ENCODE data around the gene POFUT1. TPM values are rescaled to one million over a fixed set of nuclear protein-coding genes. Genes with fewer than 3 reads are reported as not detected.
"Not testable (repeated sequence)": the region's sequence is repeated elsewhere in the genome, so short reads cannot be mapped to it uniquely, and the experiment has no call there.

POFUT1 gene
- total RNA-seq, 1 donor from 2014 or later = 35.2 TPM

DNA sequence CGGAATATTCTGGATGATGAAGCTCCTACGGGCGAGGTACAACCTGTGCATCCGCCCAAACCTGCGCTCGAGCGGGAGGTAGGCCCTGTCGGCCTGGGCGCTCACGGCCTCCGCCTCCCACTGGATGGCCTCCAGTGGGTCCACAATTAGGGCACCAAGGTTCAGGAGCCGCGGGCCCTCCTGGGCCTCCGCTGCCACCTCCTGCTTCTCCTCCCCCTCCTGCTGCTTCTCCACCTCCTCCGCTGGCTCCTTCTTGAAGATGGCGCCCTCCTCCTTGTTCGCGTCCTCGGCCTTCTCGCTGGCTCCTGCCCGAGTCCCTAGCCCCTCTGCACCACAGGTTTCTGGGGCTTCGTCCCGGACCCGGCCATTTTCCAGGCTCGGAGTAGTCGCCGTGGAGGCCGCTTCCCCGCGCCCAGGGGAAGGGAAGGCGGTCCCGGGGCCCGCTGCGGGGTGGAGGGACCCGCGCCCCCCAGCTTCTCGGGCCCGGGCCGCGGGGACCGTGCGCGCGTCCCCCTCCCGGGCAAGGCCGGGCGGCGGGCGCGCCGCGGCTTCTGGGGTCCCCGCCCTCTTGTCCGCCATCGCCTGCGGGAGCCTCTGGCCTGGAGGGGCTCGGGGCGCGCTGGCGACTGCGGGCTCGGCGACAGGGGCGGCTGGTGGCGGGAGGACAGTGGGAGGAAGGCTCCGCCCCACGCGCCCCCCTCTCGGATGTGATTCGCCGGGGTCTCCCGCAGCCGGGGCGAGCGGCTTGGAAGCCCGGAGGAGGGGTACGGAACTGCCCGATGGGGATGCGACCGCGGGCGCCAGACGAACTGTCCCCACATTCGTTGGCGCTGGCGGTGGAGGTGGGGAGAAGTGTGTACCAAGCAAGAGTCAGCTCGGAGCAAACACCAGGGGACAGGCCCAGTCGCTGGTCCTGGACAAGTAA, 17.7 kb upstream of the POFUT1 start:
- DNase-seq = peak; percentile 51

DNA sequence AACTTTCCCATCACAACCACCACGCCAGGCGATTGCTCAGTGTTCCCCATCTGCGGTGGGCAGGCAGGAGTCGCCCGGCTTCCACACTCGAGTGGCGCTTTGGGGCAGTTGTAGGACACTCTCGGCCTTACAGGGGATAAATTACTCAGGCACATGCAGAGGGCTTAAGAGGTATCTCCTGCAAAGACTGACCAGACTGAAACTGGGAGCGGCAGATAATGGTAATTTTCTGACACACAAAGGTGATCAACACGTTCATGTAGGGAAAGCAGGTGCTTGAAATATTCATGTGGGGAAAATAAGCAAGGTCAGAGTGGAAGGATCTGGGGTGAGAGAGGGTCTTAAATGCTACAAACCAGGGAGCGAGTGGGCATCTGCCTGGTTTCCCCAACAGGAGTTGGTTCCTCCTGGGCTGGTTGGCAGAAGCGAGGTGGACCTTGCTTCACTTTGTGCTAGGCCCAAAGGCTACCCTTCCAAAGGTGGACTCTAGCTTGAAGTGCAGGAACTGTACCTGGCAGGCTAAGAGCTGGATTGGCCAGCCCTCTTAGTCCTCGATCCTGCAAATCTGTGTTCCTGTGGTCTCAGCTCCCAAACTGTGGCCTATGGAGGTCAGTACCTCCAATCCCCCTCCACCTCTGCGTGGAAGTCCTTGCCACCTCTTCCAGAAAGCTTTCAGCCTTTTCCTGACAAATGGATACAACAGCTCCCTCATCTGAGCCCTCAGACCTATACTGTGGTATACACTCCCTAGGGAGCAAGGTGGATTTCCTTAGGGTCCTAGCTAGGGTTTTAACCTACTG, 16.9 kb upstream of the POFUT1 start:
- DNase-seq = peak; percentile 11

DNA sequence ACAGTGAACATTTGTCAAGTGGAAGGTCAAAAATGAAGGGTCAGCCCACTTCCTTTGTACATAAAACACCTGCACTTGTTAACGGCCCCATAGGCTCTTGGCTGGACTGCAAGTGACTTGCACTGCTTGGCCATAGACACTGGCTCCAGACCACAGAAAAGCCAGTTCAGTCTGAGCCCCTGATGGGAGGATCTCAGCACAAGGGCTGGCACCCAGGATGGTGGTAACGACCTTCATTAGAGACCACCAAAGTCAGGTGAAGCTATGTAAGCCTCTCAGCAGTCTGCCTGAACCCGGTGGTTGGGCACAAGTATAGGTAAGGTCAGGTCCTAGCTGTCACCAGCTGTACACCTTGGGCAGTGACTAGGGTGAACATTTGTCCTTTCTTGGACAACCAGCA, 16.3 kb upstream of the POFUT1 start:
- no peak for DNase-seq

DNA sequence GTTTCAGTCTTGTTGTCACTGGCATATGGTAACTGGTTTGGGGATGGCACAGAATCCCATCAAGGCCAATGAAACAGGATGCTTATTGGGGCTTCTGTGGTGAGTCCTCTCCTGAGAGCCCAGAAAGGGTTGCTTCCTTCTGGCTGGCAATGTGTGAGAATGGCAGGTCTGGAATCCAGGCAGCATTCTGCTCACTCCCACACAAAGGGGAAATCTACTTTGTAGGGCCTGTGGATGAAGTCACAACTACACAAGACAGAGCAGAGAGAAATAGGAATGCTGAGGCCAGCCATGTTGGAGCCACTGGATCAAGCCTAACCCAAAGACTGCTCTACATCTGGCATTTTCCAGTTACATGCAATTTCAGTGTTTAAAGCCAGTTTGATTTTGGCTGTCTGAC, 15.8 kb upstream of the POFUT1 start:
- DNase-seq = peak; percentile 37

DNA sequence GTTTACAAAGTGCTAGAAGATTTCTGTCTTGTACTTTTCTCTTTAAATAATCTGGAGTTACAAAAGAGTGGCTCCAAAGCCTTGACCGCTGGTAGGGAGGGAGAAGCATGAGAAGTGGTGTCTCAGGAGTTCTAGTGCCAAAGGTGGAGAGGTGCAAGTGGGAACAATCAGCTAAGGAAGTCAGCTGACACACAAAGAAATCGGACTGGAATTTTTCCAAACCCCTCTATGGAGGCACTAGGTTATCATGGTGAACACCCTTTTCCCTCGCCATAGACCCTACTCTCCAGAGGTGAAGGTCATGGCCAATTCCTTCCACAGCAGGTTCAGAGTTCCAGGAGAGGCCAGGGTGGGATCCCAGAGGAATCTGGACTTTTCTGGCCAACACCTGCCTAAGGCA, 15.0 kb upstream of the POFUT1 start:
- peak; percentile 71 for DNase-seq

- not testable (repeated sequence) for DNase-seq
Observed at GRCh38 chr20:32193336-32193735, 14.3 kb upstream of the POFUT1 start.

GRCh38 chr20:32193996-32194395, 13.7 kb upstream of the POFUT1 start:
- no peak for DNase-seq

- DNase-seq = no peak
Observed at GRCh38 chr20:32195581-32195980, 12.1 kb upstream of the POFUT1 start.

GRCh38 chr20:32196613-32197012, 11.1 kb upstream of the POFUT1 start:
- not testable (repeated sequence) for DNase-seq

DNA sequence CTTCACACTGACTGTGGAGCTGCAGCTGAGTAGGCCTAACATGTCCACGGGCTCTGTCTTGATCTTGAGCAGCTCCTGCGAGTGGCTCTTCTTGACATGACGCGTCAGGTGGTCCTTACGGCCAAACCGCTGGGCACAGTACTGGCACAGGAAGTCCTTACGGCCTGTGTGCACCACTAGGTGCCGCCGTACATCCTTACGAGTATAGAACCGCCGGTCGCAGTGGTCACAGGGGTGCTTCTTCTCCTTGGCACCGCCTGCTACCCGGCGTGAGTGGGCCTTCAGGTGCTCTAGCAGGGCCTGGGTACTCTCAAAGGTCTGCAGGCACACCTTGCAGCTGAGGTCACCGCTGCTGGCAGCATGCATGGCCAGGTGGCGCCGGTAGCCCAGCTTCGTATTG, 10.5 kb upstream of the POFUT1 start:
- not testable (repeated sequence) for DNase-seq

- DNase-seq = no peak
Observed at GRCh38 chr20:32199006-32199405, 8.7 kb upstream of the POFUT1 start.

- DNase-seq = no peak
Observed at GRCh38 chr20:32201296-32201976, 6.2 kb upstream of the POFUT1 start.

DNA sequence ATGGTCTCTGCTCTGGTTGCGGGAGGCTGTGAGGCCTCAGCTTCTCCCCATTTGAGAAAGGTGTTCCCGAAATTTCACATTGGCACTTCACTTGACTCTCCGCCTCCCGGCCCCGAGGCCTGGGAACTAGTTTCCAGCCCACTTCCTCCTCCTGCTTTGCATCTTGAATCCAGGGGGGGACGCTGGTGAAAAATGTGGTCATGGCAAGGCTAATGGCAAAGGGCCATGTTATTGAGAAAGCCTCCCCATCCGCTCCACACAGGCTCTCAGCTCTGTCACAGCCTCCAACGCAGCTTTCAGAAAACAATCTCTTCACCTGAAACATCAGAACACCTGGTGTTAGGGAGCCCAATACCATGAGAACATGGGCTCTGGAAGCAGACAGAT, 5.7 kb upstream of the POFUT1 start:
- DNase-seq = no peak

- DNase-seq = no peak
Observed at GRCh38 chr20:32203356-32204204, 4.1 kb upstream of the POFUT1 start.

DNA sequence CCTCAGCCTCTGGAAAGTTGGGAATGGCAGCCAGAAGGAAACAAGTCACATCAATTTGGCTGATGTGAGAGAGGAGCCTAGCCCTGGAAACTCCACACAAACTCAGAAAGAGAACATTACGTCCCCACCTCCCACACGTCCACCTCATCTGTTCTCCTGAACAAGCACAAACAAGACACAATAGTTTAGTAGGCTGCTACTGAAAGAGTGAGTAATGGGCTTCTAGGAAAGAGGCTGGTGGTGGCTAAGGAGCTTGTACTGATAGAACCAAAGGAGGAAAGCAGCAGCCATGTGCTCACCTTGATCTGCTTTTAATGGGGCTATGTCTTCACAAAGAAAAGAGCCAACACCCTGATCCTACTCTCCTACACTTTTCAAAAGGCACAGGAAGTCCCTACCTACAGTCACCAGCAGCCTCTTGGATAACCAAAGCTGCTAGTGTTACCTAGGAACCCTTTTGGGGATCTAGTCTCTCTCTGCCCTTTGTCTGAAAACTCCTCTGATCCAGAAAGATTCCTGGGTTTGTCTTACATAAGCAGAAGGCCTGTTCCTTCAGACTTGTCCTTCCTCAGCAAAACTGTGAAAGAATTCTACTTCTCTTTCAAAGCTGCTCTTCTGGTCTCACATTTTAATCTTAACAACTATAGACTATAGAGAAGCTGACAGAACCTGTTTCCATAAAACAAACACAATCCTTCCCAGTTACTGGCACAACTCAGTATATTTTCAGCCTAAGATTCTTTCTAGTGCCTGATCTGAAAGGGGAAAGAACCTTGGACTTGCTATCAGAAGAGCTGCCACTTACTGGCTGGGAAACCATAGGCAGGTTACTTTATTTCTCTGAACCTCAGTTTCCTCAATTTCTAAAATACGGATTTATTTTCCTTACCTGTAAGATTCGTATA, 3.2 kb upstream of the POFUT1 start:
- DNase-seq = peak; percentile 26

GRCh38 chr20:32205110-32205842, 2.4 kb upstream of the POFUT1 start:
- DNase-seq = no peak

DNA sequence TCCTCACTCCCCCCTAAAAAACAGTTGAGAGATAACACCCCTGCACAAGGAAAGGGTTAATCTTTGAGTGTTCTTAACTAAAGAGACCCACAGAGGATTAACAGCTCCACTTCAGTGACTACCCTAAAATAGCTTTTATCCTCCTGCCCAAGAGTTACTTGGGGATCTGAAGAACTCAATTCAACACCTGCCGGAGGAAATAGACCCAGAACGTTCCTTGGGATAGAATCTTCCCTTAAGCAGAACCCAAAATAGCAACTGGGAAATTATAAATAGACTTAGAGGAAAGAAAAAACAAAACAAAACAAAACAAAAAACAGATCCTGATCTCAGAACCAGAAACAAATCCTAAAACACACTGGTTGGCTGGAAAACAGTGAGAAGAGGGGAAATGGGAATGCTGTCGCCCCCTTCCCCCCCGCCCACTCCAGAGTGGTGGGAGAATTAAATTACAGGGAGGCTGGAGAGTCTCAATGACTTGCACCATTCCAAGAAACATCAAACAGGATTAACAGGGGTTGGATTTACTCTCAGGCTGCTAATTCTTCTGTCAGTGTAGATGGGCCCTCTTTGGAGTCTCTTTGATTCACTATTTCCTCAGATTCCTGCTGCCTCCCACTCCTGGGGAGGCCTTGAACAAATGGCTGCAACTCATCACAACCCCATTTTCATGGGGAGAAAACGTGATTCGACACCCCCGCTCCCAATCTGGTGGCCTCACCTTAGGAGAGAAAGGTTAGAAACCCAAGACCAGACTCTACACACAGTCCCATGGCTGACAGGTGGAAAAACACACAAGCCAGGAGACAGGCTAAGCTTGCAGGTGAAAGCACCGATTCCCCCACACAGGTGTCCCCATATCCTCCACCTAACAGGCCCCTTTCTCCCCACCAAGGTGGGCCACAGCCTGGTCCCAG, 1.6 kb upstream of the POFUT1 start:
- DNase-seq = no peak

GRCh38 chr20:32206760-32207625, 687 bp upstream of the POFUT1 start:
- peak; percentile 19 for DNase-seq

Data from dermis blood vessel endothelial cell (primary cell).